Colonic mucosa (tissue), 4 donors: ENCODE data around the gene LARP1. TPM values are rescaled to one million over a fixed set of nuclear protein-coding genes. Genes with fewer than 3 reads are reported as not detected.
"Not testable (repeated sequence)": the region's sequence is repeated elsewhere in the genome, so short reads cannot be mapped to it uniquely, and the experiment has no call there.

ENCODE experiments used
- DNase-seq: peaks from one replicate; pipeline ENCODE4 v3.0.0-alpha.2; 2020
- H3K27ac ChIP-seq: fragments of 200-600 bp; one replicate; pipeline ENCODE4 v1.8.0; 2021
- H3K27me3 ChIP-seq: fragments of 200-600 bp; one replicate; pipeline ENCODE4 v1.8.0; 2021
- H3K36me3 ChIP-seq: fragments of 200-600 bp; one replicate; pipeline ENCODE4 v1.8.0; 2021
- H3K4me1 ChIP-seq: fragments of 200-600 bp; one replicate; pipeline ENCODE4 v1.8.0; 2021; ENCODE audit warnings: mild to moderate bottlenecking
- H3K4me3 ChIP-seq: fragments of 200-600 bp; one replicate; pipeline ENCODE4 v1.8.0; 2021
- H3K9ac ChIP-seq, 2 donors: one replicate each; pipeline ENCODE4 v1.7.0; 2013; ENCODE audit warnings: control low read depth in 2 of 2, low read depth in 2 of 2, low read length in 2 of 2
- H3K9me3 ChIP-seq: fragments of 200-600 bp; one replicate; pipeline ENCODE4 v1.8.0; 2021
- CTCF ChIP-seq: fragments of 200-600 bp; IDR thresholded peaks from one replicate; pipeline ENCODE4 v1.8.0; 2022; ENCODE audit warnings: antibody characterized with exemption, mild to moderate bottlenecking
- intact Hi-C: fragments of 100-400 bp; cut with DNase I; formaldehyde crosslinking; loops from one replicate; pipeline ENCODE4 v1.14.1; 2022
- total RNA-seq, 2 donors: library from RNA; stranded (reverse); fragmentation: NEBNext Ultra II Directional in 1 of 2; extraction: Animal tissue kit (Norgen Biotek cat#: 25700) in 1 of 2; gene quantifications; one replicate each; pipeline ENCODE4 v1.2.1, GENCODE V29; 2021
- donor health status: healthy.
- donor health status: DM: no; HTN: no; CAD: no.
- donor health status: DM: no; HTN: no; CAD: no.

LARP1 gene
- total RNA-seq, 2 donors from 2014 or later: 116 to 201 TPM

- H3K9ac ChIP-seq: no peak overlapping the region
- TF ChIP-seq CTCF: no peak
- H3K4me1 ChIP-seq: no peaks in the 10 kb centered on the region
- no peaks in the 10 kb centered on the region for H3K27me3 ChIP-seq
- H3K27ac ChIP-seq: no peak overlapping the region
- H3K9me3 ChIP-seq: no peaks in the 10 kb centered on the region
- no peak overlapping the region for H3K4me3 ChIP-seq
- intact Hi-C loops: no loop called here
- peaks cover 5% of the 10 kb centered on the region for H3K36me3 ChIP-seq
- DNase-seq: no peak
These were observed 61.8 kb downstream of the LARP1 start for GRCh38 chr5:154816891-154817492.

DNA sequence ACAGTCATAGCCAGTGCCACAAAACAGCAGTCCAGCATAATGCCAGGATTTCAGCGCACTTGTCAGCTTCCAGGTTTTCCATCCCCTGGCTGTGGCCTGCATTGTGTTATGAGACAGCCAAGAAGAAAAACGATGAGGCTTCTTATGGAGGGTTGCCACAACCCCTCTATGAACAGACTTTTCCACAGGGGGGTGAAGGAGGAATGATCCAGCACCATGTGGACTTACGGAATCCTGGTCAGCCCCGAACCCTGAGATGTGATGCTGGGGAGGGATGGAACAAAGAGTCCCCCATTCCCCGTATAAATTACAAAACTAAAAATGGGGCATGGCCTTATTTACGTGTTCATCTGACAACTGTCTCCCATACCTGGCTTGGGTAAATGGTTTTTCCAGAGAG lies 62.6 kb downstream of the LARP1 start:
- Histone ChIP-seq H3K4me3 (no peak overlapping the region), H3K27ac (no peak overlapping the region), H3K27me3 (no peaks in the 10 kb centered on the region), H3K36me3 (peaks cover 5% of the 10 kb centered on the region), H3K4me1 (no peaks in the 10 kb centered on the region), H3K9me3 (no peaks in the 10 kb centered on the region), H3K9ac (no peak overlapping the region)
- no peak for DNase-seq
- TF ChIP-seq CTCF: no peak
- intact Hi-C loops: no loop called here

DNA sequence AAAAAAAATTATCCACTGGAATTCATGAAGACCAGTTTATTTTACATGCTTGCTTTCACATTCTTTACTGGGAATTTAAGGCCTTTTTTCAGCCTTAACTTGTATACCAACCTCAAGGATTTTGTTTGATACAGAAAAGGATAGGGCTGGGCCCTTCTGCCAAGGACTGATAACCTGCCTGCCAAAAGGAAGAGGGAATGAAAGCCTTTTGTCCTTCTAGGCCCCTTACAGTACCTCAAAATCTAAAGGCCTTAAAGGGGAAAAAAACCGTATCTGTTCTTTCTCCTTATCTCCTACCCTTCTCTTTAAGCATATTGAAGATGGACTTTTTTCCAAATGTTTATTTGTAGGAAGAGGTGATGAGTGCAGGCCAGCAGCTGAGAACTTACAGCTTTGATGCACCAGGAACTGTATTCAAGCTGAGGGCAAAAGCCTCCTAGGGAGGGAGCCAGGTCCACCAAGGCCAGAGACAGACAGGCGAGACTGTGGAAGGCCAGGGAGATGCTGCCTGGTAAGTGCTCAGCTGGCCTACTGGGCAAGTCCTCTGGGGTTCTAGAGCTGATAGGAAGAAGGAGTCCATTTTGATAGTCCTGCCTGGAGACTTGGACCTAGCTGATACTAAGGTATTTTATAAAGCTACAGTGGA lies 63.4 kb downstream of the LARP1 start:
- Histone ChIP-seq H3K4me3 (no peak overlapping the region), H3K9ac (no peak overlapping the region), H3K9me3 (no peaks in the 10 kb centered on the region), H3K27ac (no peak overlapping the region), H3K4me1 (no peaks in the 10 kb centered on the region), H3K36me3 (peaks cover 5% of the 10 kb centered on the region), H3K27me3 (no peaks in the 10 kb centered on the region)
- no peak for DNase-seq
- no peak for TF ChIP-seq CTCF
- intact Hi-C loops: no loop called here

GRCh38 chr5:154819546-154819945 lies 64.4 kb downstream of the LARP1 start:
- Histone ChIP-seq H3K9me3 (no peaks in the 10 kb centered on the region), H3K36me3 (no peaks in the 10 kb centered on the region), H3K4me3 (no peak overlapping the region), H3K27me3 (no peaks in the 10 kb centered on the region), H3K9ac (no peak overlapping the region), H3K4me1 (no peaks in the 10 kb centered on the region), H3K27ac (no peak overlapping the region)
- intact Hi-C loops: no loop called here
- TF ChIP-seq CTCF: no peak
- no peak for DNase-seq

DNA sequence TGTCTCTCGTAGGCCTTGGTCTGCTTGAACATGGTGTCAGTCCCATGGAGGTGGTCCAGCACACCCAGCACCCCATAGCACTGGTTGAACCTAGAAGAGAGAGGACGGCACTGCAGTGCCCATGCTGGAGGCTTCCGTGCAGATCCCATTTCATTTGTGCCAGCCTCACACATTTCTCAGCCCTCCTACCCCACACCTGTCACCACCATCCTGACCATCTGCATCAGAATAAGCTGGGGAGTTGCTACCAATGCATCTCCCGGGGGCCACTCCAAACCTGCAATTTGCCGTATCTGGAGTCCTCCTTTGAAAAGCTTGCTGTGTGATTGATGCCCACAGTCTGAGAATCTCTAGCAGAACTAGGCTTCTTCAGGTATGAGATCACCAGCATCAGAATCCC lies 65.2 kb downstream of the LARP1 start:
- no peaks in the 10 kb centered on the region for H3K36me3 ChIP-seq
- no peak for DNase-seq
- TF ChIP-seq CTCF: no peak
- intact Hi-C loops: no loop called here
- no peaks in the 10 kb centered on the region for H3K4me1 ChIP-seq
- no peak overlapping the region for H3K4me3 ChIP-seq
- H3K27ac ChIP-seq: no peak overlapping the region
- no peak overlapping the region for H3K9ac ChIP-seq
- H3K9me3 ChIP-seq: no peaks in the 10 kb centered on the region
- H3K27me3 ChIP-seq: no peaks in the 10 kb centered on the region

GRCh38 chr5:154822896-154823295 lies 67.7 kb downstream of the LARP1 start:
- H3K4me3 ChIP-seq, intact Hi-C loops, H3K9ac ChIP-seq, DNase-seq, H3K27ac ChIP-seq, H3K4me1 ChIP-seq, H3K27me3 ChIP-seq, H3K36me3 ChIP-seq, H3K9me3 ChIP-seq: not testable (repeated sequence)
